Muscle layer of duodenum (tissue), 2 donors: ENCODE results near the gene WNK2.
"Not testable (repeated sequence)": the region's sequence is repeated elsewhere in the genome, so short reads cannot be mapped to it uniquely, and the experiment has no call there.

Experiments used
- H3K27ac ChIP-seq: one replicate; pipeline ENCODE4 v1.7.0; 2013; ENCODE audit warnings: mild to moderate bottlenecking, low read length
- H3K27me3 ChIP-seq: one replicate; pipeline ENCODE4 v1.7.0; 2013; ENCODE audit warnings: low read depth, mild to moderate bottlenecking, control low read depth, low read length
- H3K36me3 ChIP-seq, 2 donors: one replicate each; pipeline ENCODE4 v1.7.0; 2013; ENCODE audit warnings: low read length in 2 of 2, control low read depth in 1 of 2, mild to moderate bottlenecking in 1 of 2; ENCODE audit not compliant: insufficient read depth in 2 of 2, control insufficient read depth in 1 of 2
- H3K4me1 ChIP-seq, 2 donors: one replicate each; pipeline ENCODE4 v1.7.0; 2013; ENCODE audit warnings: low read length in 2 of 2, mild to moderate bottlenecking in 2 of 2, control low read depth in 1 of 2, moderate library complexity in 1 of 2; ENCODE audit not compliant: insufficient read depth in 2 of 2, control insufficient read depth in 1 of 2
- H3K4me3 ChIP-seq, 2 donors: one replicate each; pipeline ENCODE4 v1.7.0; 2013; ENCODE audit warnings: low read length in 2 of 2, low read depth in 1 of 2, mild to moderate bottlenecking in 1 of 2
- H3K9me3 ChIP-seq, 2 donors: one replicate each; pipeline ENCODE4 v1.7.0; 2013; ENCODE audit warnings: low read length in 2 of 2, control low read depth in 1 of 2, mild to moderate bottlenecking in 1 of 2; ENCODE audit not compliant: control insufficient read depth in 1 of 2
- donor health status: healthy.

The WNK2 gene

DNA sequence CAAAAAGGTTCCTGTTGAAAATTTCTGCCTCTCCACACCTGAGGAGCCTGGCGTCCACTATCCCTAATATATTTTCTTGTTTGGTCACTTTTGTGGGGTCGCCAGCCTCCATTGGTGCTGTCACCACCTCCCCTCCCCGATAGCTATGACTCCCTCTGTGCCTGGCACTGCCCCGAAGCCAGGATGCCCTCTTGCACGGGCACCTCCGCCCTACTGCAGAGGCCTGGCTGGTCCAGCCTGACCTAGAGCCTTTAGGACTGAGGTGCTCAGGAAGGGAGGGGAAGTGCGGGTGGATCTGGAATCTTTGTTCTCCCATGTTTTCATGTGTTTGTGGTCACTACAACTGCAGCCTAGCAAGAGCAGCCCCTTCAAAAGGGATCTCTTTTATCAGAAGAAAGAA, 62.6 kb downstream of the WNK2 start:
- H3K4me1 ChIP-seq, result no peaks in the 10 kb centered on the region
- no peak overlapping the region for H3K4me3 ChIP-seq
- H3K27me3 ChIP-seq, result no peaks in the 10 kb centered on the region
- no peaks in the 10 kb centered on the region for H3K9me3 ChIP-seq
- peaks cover 0 to 4% of the 10 kb centered on the region in 2 donors for H3K36me3 ChIP-seq
- H3K27ac ChIP-seq, result no peak overlapping the region

GRCh38 chr9:93247099-93247865, 63.3 kb downstream of the WNK2 start:
- no peaks in the 10 kb centered on the region for H3K4me1 ChIP-seq
- no peaks in the 10 kb centered on the region for H3K9me3 ChIP-seq
- H3K4me3 ChIP-seq, result no peak overlapping the region
- no peak overlapping the region for H3K27ac ChIP-seq
- H3K27me3 ChIP-seq, result no peaks in the 10 kb centered on the region
- H3K36me3 ChIP-seq, result peaks cover 0 to 4% of the 10 kb centered on the region in 2 donors

- Histone ChIP-seq H3K27me3 (no peaks in the 10 kb centered on the region), H3K9me3 (no peaks in the 10 kb centered on the region), H3K4me3 (no peak overlapping the region), H3K27ac (no peak overlapping the region), H3K4me1 (no peaks in the 10 kb centered on the region), H3K36me3 (peaks cover 0 to 4% of the 10 kb centered on the region in 2 donors)
Observed at GRCh38 chr9:93247892-93248291, 64.0 kb downstream of the WNK2 start.

DNA sequence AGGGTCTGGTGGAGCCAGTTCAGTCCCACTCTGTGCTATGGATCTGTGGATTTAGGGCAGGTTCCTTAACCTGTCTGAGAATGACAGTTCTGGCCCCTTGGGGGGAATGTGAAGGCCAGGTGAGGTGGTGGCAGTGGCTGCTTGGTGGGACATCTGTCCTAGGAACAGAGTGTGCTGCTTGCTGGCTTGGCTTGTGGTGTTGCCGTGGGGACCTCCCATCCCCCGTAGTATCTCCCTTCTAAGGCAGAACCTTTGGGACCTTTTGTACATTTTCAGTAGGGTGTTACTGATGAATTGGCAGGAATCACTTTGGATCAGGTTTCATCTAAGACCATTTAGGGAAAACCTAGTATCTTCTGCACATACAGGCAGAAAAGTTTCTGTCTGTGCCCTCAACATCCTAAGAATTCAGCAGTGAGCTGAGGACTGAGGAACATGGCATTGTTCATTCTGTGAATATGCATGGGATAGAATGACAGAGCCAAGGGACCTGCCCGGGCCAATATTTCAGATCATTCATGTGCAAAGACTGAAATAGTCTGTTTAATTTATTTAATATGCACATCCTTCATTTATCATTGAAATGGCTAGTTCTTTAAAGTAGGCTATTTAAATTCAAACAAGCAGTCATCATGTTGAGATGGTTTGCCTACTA, 64.6 kb downstream of the WNK2 start:
- peaks cover 0 to 4% of the 10 kb centered on the region in 2 donors for H3K36me3 ChIP-seq
- H3K4me3 ChIP-seq, result no peak overlapping the region
- H3K27me3 ChIP-seq, result no peaks in the 10 kb centered on the region
- H3K27ac ChIP-seq, result no peak overlapping the region
- no peaks in the 10 kb centered on the region for H3K9me3 ChIP-seq
- no peaks in the 10 kb centered on the region for H3K4me1 ChIP-seq

- H3K4me3 ChIP-seq, result no peak overlapping the region
- no peaks in the 10 kb centered on the region for H3K27me3 ChIP-seq
- H3K27ac ChIP-seq, result no peak overlapping the region
- H3K9me3 ChIP-seq, result no peaks in the 10 kb centered on the region
- no peaks in the 10 kb centered on the region for H3K4me1 ChIP-seq
- H3K36me3 ChIP-seq, result peaks cover 3 to 4% of the 10 kb centered on the region in 2 donors
Observed at GRCh38 chr9:93250185-93250584, 66.2 kb downstream of the WNK2 start.

DNA sequence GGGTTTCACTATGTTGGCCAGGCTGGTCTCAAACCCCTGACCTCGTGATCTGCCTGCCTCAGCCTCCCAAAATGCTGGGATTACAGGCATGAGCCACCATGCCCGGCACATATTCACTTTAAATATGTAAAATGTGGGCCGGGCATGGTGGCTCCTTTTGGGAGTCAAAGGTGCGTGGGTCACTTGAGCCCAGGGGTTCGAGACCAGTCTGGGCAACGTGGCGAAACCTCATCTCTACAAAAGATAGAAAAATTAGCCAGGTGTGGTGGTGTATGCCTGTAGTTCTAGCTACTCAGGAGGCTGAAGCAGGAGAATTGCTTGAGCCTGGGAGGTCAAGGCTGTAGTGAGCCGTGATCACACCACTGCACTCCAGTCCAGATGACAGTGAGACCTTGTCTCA, 67.4 kb downstream of the WNK2 start:
- not testable (repeated sequence) for H3K36me3 ChIP-seq, H3K4me1 ChIP-seq, H3K4me3 ChIP-seq, H3K9me3 ChIP-seq, H3K27me3 ChIP-seq, H3K27ac ChIP-seq

- H3K36me3 ChIP-seq, result peaks cover 4 to 7% of the 10 kb centered on the region in 2 donors
Observed at GRCh38 chr9:93252116-93252780, 68.3 kb downstream of the WNK2 start.

DNA sequence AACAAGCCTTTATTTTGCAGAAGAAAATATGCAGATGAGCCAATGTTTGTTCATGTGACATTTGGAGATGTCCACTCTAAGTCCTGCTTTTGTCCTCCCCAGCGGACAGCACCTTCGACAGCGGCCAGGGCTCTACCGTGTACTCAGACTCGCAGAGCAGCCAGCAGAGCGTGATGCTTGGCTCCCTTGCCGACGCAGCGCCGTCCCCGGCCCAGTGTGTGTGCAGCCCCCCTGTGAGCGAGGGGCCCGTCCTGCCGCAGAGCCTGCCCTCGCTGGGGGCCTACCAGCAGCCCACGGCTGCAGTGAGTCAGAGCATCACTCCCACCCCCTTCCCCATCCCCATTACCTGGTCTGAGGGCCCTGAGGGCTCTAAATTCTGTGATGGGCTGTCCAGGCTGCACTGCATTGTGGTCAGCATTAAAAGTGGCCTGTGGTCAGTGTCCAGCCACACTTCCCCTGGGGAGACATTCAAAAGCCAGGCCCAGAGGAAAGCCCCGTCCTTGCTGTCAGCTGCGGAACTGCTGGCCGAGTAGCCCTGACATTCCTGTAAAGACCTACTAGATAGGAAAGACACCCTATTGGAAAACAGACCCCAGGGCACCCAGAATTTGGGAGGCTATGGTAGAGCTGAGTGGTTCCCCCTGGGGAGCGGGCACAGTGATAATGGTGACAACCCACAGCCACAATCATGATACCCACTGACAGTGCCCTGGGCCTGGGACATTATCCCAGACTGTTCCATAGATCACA, 69.0 kb downstream of the WNK2 start:
- H3K4me1 ChIP-seq, result no peaks in the 10 kb centered on the region
- no peak overlapping the region for H3K27ac ChIP-seq
- H3K36me3 ChIP-seq, result peaks cover 0 to 7% of the 10 kb centered on the region in 2 donors
- no peaks in the 10 kb centered on the region for H3K27me3 ChIP-seq
- H3K9me3 ChIP-seq, result no peaks in the 10 kb centered on the region
- no peak overlapping the region for H3K4me3 ChIP-seq

More at GRCh38 chr9:93252116-93252780, 68.3 kb downstream of the WNK2 start:
- H3K27me3 ChIP-seq, result no peaks in the 10 kb centered on the region
- no peak overlapping the region for H3K27ac ChIP-seq
- no peaks in the 10 kb centered on the region for H3K9me3 ChIP-seq
- H3K4me1 ChIP-seq, result no peaks in the 10 kb centered on the region
- H3K4me3 ChIP-seq, result no peak overlapping the region

DNA sequence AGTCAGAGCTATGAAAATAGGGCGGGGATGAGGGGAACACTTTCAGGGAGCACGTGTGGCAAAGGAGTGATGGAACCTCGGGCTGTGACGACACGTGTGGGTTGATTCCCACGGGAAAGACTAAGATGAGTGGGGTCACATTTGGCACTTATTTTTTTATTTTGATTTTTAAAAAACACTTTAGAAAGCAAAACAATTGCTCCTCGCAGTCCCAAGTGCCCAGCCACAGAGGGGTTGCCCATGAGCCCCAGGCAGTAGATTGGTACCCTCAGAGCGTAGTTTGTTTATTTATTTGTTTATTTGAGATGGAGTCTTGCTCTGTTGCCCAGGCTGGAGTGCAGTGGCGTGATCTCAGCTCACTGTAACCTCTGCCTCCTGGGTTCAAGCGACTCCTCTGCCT, 69.7 kb downstream of the WNK2 start:
- Histone ChIP-seq H3K36me3 (peaks cover 0 to 7% of the 10 kb centered on the region in 2 donors), H3K27me3 (no peaks in the 10 kb centered on the region), H3K4me3 (no peak overlapping the region), H3K4me1 (no peaks in the 10 kb centered on the region), H3K27ac (no peak overlapping the region), H3K9me3 (no peaks in the 10 kb centered on the region)

GRCh38 chr9:93254061-93254481, 70.1 kb downstream of the WNK2 start:
- no peak overlapping the region for H3K4me3 ChIP-seq
- peaks cover 0 to 7% of the 10 kb centered on the region in 2 donors for H3K36me3 ChIP-seq
- H3K27me3 ChIP-seq, result no peaks in the 10 kb centered on the region
- H3K4me1 ChIP-seq, result no peaks in the 10 kb centered on the region
- H3K9me3 ChIP-seq, result no peaks in the 10 kb centered on the region
- no peak overlapping the region for H3K27ac ChIP-seq
